ENCODE measurements around the gene TLR7. TPM values are rescaled to one million over a fixed set of nuclear protein-coding genes. Genes with fewer than 3 reads are reported as not detected.

TLR7 gene
- total RNA-seq, 1 donor from 2014 or later = 2.1 TPM

GRCh38 chrX:12867685-12868084 lies 813 bp downstream of the TLR7 start:
- H3K9ac ChIP-seq (ENCODE audit: low read depth in 1 of 3, low read length in 3 of 3) = no peak overlapping the region
- H3K27me3 ChIP-seq (ENCODE audit: control insufficient read depth in 3 of 3, insufficient read depth in 3 of 3, low read length in 3 of 3) = no peaks in the 10 kb centered on the region
- no peak overlapping the region for H3K27ac ChIP-seq (ENCODE audit: low read depth, low read length)
- H3K4me1 ChIP-seq (ENCODE audit: control insufficient read depth in 3 of 3, insufficient read depth in 3 of 3, low read length in 3 of 3) = no peaks in the 10 kb centered on the region
- peaks cover 0 to 3% (median 0%) of the 10 kb centered on the region in 3 donors for H3K9me3 ChIP-seq (ENCODE audit: control insufficient read depth in 3 of 3, low read length in 3 of 3)
- H3K36me3 ChIP-seq (ENCODE audit: control insufficient read depth in 3 of 3, insufficient read depth in 3 of 3, low read length in 3 of 3) = no peaks in the 10 kb centered on the region
- no peak overlapping the region for H3K4me3 ChIP-seq (ENCODE audit: low read length in 3 of 3)

- Histone ChIP-seq H3K9me3 (ENCODE audit: control insufficient read depth in 3 of 3, low read length in 3 of 3) (peaks cover 0 to 3% (median 0%) of the 10 kb centered on the region in 3 donors), H3K27me3 (ENCODE audit: control insufficient read depth in 3 of 3, insufficient read depth in 3 of 3, low read length in 3 of 3) (no peaks in the 10 kb centered on the region), H3K36me3 (ENCODE audit: control insufficient read depth in 3 of 3, insufficient read depth in 3 of 3, low read length in 3 of 3) (no peaks in the 10 kb centered on the region), H3K27ac (ENCODE audit: low read depth, low read length) (no peak overlapping the region), H3K4me1 (ENCODE audit: control insufficient read depth in 3 of 3, insufficient read depth in 3 of 3, low read length in 3 of 3) (no peaks in the 10 kb centered on the region), H3K9ac (ENCODE audit: low read depth in 1 of 3, low read length in 3 of 3) (no peak overlapping the region), H3K4me3 (ENCODE audit: low read length in 3 of 3) (no peak overlapping the region)
These were observed 1.9 kb downstream of the TLR7 start for GRCh38 chrX:12868747-12869146.

GRCh38 chrX:12871257-12871656 lies 4.4 kb downstream of the TLR7 start:
- Histone ChIP-seq H3K4me1 (ENCODE audit: control insufficient read depth in 3 of 3, insufficient read depth in 3 of 3, low read length in 3 of 3) (no peaks in the 10 kb centered on the region), H3K36me3 (ENCODE audit: control insufficient read depth in 3 of 3, insufficient read depth in 3 of 3, low read length in 3 of 3) (no peaks in the 10 kb centered on the region), H3K4me3 (ENCODE audit: low read length in 3 of 3) (no peak overlapping the region), H3K27me3 (ENCODE audit: control insufficient read depth in 3 of 3, insufficient read depth in 3 of 3, low read length in 3 of 3) (no peaks in the 10 kb centered on the region), H3K9ac (ENCODE audit: low read depth in 1 of 3, low read length in 3 of 3) (no peak overlapping the region), H3K27ac (ENCODE audit: low read depth, low read length) (no peak overlapping the region), H3K9me3 (ENCODE audit: control insufficient read depth in 3 of 3, low read length in 3 of 3) (peaks cover 0 to 3% (median 0%) of the 10 kb centered on the region in 3 donors)

- Histone ChIP-seq H3K27ac (ENCODE audit: low read depth, low read length) (no peak overlapping the region), H3K4me1 (ENCODE audit: control insufficient read depth in 3 of 3, insufficient read depth in 3 of 3, low read length in 3 of 3) (no peaks in the 10 kb centered on the region), H3K9me3 (ENCODE audit: control insufficient read depth in 3 of 3, low read length in 3 of 3) (peaks cover 0 to 3% (median 0%) of the 10 kb centered on the region in 3 donors), H3K36me3 (ENCODE audit: control insufficient read depth in 3 of 3, insufficient read depth in 3 of 3, low read length in 3 of 3) (no peaks in the 10 kb centered on the region), H3K9ac (ENCODE audit: low read depth in 1 of 3, low read length in 3 of 3) (no peak overlapping the region), H3K27me3 (ENCODE audit: control insufficient read depth in 3 of 3, insufficient read depth in 3 of 3, low read length in 3 of 3) (no peaks in the 10 kb centered on the region), H3K4me3 (ENCODE audit: low read length in 3 of 3) (no peak overlapping the region)
These were observed 5.9 kb downstream of the TLR7 start for GRCh38 chrX:12872741-12873140.

- Histone ChIP-seq H3K9me3 (ENCODE audit: control insufficient read depth in 3 of 3, low read length in 3 of 3) (no peaks in the 10 kb centered on the region), H3K9ac (ENCODE audit: low read depth in 1 of 3, low read length in 3 of 3) (no peak overlapping the region), H3K36me3 (ENCODE audit: control insufficient read depth in 3 of 3, insufficient read depth in 3 of 3, low read length in 3 of 3) (no peaks in the 10 kb centered on the region)
These were observed 7.7 kb downstream of the TLR7 start for GRCh38 chrX:12874581-12874980.

GRCh38 chrX:12877386-12877785 lies 10.5 kb downstream of the TLR7 start:
- no peaks in the 10 kb centered on the region for H3K9me3 ChIP-seq (ENCODE audit: control insufficient read depth in 3 of 3, low read length in 3 of 3)
- H3K36me3 ChIP-seq (ENCODE audit: control insufficient read depth in 3 of 3, insufficient read depth in 3 of 3, low read length in 3 of 3) = no peaks in the 10 kb centered on the region
- no peak overlapping the region for H3K4me3 ChIP-seq (ENCODE audit: low read length in 3 of 3)
- no peaks in the 10 kb centered on the region for H3K4me1 ChIP-seq (ENCODE audit: control insufficient read depth in 3 of 3, insufficient read depth in 3 of 3, low read length in 3 of 3)
- H3K9ac ChIP-seq (ENCODE audit: low read depth in 1 of 3, low read length in 3 of 3) = no peak overlapping the region
- H3K27ac ChIP-seq (ENCODE audit: low read depth, low read length) = no peak overlapping the region
- peaks cover 0 to 2% (median 0%) of the 10 kb centered on the region in 3 donors for H3K27me3 ChIP-seq (ENCODE audit: control insufficient read depth in 3 of 3, insufficient read depth in 3 of 3, low read length in 3 of 3)

More at GRCh38 chrX:12874581-12874980, 7.7 kb downstream of the TLR7 start:
- Histone ChIP-seq H3K27me3 (ENCODE audit: control insufficient read depth in 3 of 3, insufficient read depth in 3 of 3, low read length in 3 of 3) (no peaks in the 10 kb centered on the region), H3K27ac (ENCODE audit: low read depth, low read length) (no peak overlapping the region), H3K4me3 (ENCODE audit: low read length in 3 of 3) (no peak overlapping the region), H3K4me1 (ENCODE audit: control insufficient read depth in 3 of 3, insufficient read depth in 3 of 3, low read length in 3 of 3) (no peaks in the 10 kb centered on the region)

GRCh38 chrX:12878536-12878935 lies 11.7 kb downstream of the TLR7 start:
- Histone ChIP-seq H3K4me1 (ENCODE audit: control insufficient read depth in 3 of 3, insufficient read depth in 3 of 3, low read length in 3 of 3) (no peaks in the 10 kb centered on the region), H3K27ac (ENCODE audit: low read depth, low read length) (no peak overlapping the region), H3K4me3 (ENCODE audit: low read length in 3 of 3) (no peak overlapping the region), H3K36me3 (ENCODE audit: control insufficient read depth in 3 of 3, insufficient read depth in 3 of 3, low read length in 3 of 3) (no peaks in the 10 kb centered on the region), H3K27me3 (ENCODE audit: control insufficient read depth in 3 of 3, insufficient read depth in 3 of 3, low read length in 3 of 3) (peaks cover 0 to 2% (median 0%) of the 10 kb centered on the region in 3 donors), H3K9ac (ENCODE audit: low read depth in 1 of 3, low read length in 3 of 3) (no peak overlapping the region), H3K9me3 (ENCODE audit: control insufficient read depth in 3 of 3, low read length in 3 of 3) (no peaks in the 10 kb centered on the region)

GRCh38 chrX:12881914-12882313 lies 15.0 kb downstream of the TLR7 start:
- Histone ChIP-seq H3K9ac (ENCODE audit: low read depth in 1 of 3, low read length in 3 of 3) (no peak overlapping the region), H3K9me3 (ENCODE audit: control insufficient read depth in 3 of 3, low read length in 3 of 3) (no peaks in the 10 kb centered on the region), H3K27ac (ENCODE audit: low read depth, low read length) (no peak overlapping the region), H3K4me3 (ENCODE audit: low read length in 3 of 3) (no peak overlapping the region), H3K36me3 (ENCODE audit: control insufficient read depth in 3 of 3, insufficient read depth in 3 of 3, low read length in 3 of 3) (no peaks in the 10 kb centered on the region), H3K27me3 (ENCODE audit: control insufficient read depth in 3 of 3, insufficient read depth in 3 of 3, low read length in 3 of 3) (peaks cover 0 to 2% (median 0%) of the 10 kb centered on the region in 3 donors), H3K4me1 (ENCODE audit: control insufficient read depth in 3 of 3, insufficient read depth in 3 of 3, low read length in 3 of 3) (no peaks in the 10 kb centered on the region)

GRCh38 chrX:12885508-12885907 lies 18.6 kb downstream of the TLR7 start:
- Histone ChIP-seq H3K4me1 (ENCODE audit: control insufficient read depth in 3 of 3, insufficient read depth in 3 of 3, low read length in 3 of 3) (no peaks in the 10 kb centered on the region), H3K4me3 (ENCODE audit: low read length in 3 of 3) (no peak overlapping the region), H3K27me3 (ENCODE audit: control insufficient read depth in 3 of 3, insufficient read depth in 3 of 3, low read length in 3 of 3) (peaks cover 0 to 2% (median 0%) of the 10 kb centered on the region in 3 donors), H3K9me3 (ENCODE audit: control insufficient read depth in 3 of 3, low read length in 3 of 3) (no peaks in the 10 kb centered on the region), H3K36me3 (ENCODE audit: control insufficient read depth in 3 of 3, insufficient read depth in 3 of 3, low read length in 3 of 3) (no peaks in the 10 kb centered on the region), H3K27ac (ENCODE audit: low read depth, low read length) (no peak overlapping the region), H3K9ac (ENCODE audit: low read depth in 1 of 3, low read length in 3 of 3) (no peak overlapping the region)

GRCh38 chrX:12886545-12886944 lies 19.7 kb downstream of the TLR7 start:
- no peaks in the 10 kb centered on the region for H3K27me3 ChIP-seq (ENCODE audit: control insufficient read depth in 3 of 3, insufficient read depth in 3 of 3, low read length in 3 of 3)
- H3K27ac ChIP-seq (ENCODE audit: low read depth, low read length) = no peak overlapping the region
- no peaks in the 10 kb centered on the region for H3K9me3 ChIP-seq (ENCODE audit: control insufficient read depth in 3 of 3, low read length in 3 of 3)

GRCh38 chrX:12887141-12887540 lies 20.3 kb downstream of the TLR7 start:
- Histone ChIP-seq H3K27ac (ENCODE audit: low read depth, low read length) (no peak overlapping the region), H3K4me1 (ENCODE audit: control insufficient read depth in 3 of 3, insufficient read depth in 3 of 3, low read length in 3 of 3) (no peaks in the 10 kb centered on the region), H3K27me3 (ENCODE audit: control insufficient read depth in 3 of 3, insufficient read depth in 3 of 3, low read length in 3 of 3) (no peaks in the 10 kb centered on the region), H3K9me3 (ENCODE audit: control insufficient read depth in 3 of 3, low read length in 3 of 3) (no peaks in the 10 kb centered on the region), H3K9ac (ENCODE audit: low read depth in 1 of 3, low read length in 3 of 3) (no peak overlapping the region), H3K4me3 (ENCODE audit: low read length in 3 of 3) (no peak overlapping the region), H3K36me3 (ENCODE audit: control insufficient read depth in 3 of 3, insufficient read depth in 3 of 3, low read length in 3 of 3) (no peaks in the 10 kb centered on the region)

More at GRCh38 chrX:12886545-12886944, 19.7 kb downstream of the TLR7 start:
- H3K36me3 ChIP-seq (ENCODE audit: control insufficient read depth in 3 of 3, insufficient read depth in 3 of 3, low read length in 3 of 3) = no peaks in the 10 kb centered on the region
- H3K9ac ChIP-seq (ENCODE audit: low read depth in 1 of 3, low read length in 3 of 3) = no peak overlapping the region
- no peaks in the 10 kb centered on the region for H3K4me1 ChIP-seq (ENCODE audit: control insufficient read depth in 3 of 3, insufficient read depth in 3 of 3, low read length in 3 of 3)
- no peak overlapping the region for H3K4me3 ChIP-seq (ENCODE audit: low read length in 3 of 3)

Data from skeletal muscle tissue (tissue), 4 donors.